PC-3 (cell line): Measurements from ENCODE around the gene SECISBP2L.

Experiments
- CTCF ChIP-seq: fragments of 300-600 bp; sonication (generic); conservative IDR thresholded peaks from 2 replicates; pipeline ENCODE4 v1.5.1; 2017; ENCODE audit warnings: antibody characterized with exemption, low read depth, mild to moderate bottlenecking, low read length
- EZH2 ChIP-seq: fragments of 300-600 bp; sonication (generic); IDR thresholded peaks from one replicate; pipeline ENCODE4 v1.6.1; 2017; ENCODE audit warnings: antibody characterized with exemption, mild to moderate bottlenecking, low read length; ENCODE audit not compliant: unreplicated experiment

GRCh38 chr15:49026700-49027099, 19.5 kb downstream of the SECISBP2L start:
- TF ChIP-seq CTCF (no peak), EZH2 (no peak)
